RCC 7860 (cell line): ENCODE data around the gene STK39.

Experiments used
- DNase-seq: peaks from one replicate; pipeline ENCODE4 v3.0.0-alpha.2; 2015; ENCODE audit warnings: low spot score
- FAIRE-seq: peaks from 2 replicates; lab custom pipeline; 2012; peaks lifted over from hg19 to GRCh38; lab: Jason Lieb, UNC

STK39 gene

DNA sequence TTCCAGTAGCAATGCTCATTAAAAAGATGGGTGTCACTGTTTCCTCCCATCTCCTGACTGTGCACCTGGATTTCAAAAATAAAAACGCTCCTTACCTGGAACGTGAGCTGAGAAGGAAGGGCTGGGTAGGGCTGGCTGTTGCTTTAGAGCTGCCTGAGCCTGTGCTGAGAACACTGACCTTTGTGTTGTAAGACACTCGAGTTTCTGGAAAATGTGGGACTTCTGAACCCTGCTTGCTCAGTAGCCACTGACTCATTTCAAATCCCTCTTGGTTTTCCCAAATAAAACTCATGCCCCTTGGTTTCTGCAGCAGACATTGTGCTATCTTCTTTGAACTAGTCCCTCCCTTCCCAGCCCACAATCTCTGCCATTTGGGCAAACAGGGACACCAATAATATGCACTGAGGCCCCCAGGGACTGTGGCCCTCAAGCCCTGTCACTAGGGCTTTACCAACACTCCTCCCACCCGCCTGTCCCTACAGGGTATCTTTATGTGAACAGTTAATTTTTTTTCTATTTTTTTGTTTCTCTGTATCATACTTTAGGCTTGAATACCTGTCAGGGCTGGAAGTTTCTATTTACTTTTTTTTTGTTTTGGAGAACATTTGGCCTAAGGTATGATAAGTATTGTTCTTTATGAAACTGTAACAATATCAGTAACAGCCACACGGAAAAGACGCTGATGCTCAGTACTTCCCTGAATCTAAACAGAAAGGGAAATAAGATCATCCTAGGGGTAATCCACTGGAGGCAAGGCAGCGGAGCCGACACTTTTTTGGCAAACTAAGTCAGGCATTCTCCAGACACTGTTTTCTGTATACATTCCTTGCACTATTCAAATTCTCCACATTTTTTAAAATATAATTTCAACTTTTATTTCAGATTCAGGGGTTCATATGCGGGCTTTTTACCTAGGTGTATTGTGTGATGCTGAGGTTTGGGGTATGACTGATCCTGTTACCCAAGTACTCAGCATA is 280.2 kb downstream of the STK39 start:
- no peak for FAIRE-seq
- no peak for DNase-seq

- FAIRE-seq, result no peak
- DNase-seq, result no peak
Measured at GRCh38 chr2:167965907-167966761, 281.3 kb downstream of the STK39 start.

DNA sequence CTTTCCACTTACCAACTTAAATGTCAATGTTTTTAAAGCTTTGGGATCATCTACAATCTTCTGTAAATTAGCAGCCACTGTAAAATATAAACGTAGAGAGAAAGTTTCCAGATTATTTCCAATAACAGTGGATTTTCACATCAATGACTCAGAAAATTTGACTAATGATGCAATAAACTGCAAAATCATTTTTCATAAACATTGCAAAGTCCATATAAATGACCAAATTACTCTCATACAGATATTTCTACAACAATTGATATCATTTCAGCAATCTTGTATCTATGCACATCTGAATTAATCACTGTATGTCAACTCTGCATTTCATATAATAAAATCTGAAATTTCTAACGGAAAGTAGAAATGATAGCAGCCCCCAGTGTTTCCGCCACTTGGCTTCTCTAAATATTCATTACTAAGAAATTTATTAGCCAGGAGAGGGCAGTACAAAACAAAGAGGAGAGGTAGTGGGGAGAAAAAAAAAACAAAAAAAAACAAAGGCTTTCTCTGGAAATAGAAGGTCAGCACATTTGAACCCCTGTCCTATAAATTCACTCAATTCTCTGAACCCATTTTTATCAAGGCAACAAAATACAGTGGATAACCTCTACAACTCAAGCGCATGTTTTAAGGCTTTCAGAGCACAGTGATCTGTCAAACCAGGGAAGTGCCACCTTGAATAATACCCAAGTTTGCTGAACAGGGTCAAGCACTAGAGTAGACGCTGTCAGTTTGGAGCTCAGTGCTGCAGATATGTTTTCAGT is 282.6 kb downstream of the STK39 start:
- FAIRE-seq, result no peak
- no peak for DNase-seq

DNA sequence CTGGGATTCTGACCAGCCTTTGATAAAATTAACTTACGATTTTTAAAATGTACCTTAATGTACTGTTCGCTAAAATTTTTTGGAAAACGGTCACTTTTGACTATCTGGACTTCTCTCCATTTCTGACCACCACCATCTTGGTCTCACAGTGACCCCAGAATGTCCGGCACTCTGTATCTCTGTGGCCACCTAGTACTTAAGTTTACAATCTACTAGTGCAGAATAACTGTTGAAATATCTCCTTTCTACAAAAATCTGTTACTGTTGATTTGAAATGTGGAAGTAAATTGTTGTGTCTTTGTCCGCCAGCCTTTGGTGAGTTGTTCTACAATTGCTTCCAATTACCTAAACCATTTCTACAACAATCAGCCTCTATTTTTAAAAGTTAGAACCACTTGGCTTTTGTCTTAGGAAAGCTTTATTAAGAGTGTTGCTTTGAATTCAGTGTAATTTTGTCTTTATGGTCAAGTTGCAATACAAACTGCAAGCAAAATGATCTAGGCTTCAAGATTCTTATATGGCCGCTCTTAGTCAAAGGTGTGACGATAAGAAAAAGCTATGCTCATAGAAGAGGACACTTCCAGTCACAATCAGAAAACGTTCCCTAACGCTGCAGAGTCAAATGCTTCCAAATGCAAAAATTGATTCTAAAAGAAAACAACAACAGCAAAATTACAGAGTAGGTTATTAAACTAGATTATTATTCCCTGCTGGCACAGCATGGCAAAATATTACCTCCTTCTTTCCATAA is 283.3 kb downstream of the STK39 start:
- no peak for FAIRE-seq
- no peak for DNase-seq

DNA sequence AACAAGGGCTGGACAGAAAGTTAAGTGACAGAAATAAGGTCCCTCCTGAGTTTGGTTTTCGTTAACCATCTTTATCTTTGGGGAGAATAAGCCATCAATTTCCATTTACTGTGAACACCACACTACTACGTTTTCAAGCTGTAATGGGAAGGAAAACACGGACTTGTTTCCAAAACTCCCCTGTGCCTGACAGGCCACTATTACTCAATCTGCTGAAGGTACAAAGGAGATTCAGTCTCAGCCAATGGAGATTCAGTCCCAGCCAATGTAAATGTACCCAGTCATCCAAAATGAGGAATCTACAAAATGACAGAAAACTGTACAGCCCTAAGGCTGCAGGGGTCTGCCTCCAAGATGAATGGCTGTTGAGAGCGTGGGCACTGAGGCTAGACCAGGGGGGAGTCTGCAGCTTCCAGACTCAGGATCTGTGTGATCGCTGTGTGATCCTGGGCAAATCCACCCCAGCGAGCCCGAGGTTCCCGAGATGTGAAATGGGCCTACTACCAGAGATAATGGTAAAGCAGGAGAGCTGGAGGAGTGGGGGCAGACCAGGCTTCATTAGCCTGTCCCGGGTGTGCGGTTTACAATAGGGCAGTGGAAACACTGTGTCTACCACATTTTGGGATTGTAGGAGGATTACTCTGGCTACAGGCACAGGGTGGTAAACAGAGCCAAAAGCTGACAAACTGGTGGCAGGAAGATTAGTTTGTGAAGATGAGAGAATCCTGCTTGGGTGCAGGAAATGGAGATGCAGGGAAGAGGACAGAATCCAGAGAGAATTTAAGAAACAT is 284.8 kb downstream of the STK39 start:
- FAIRE-seq (no peak), DNase-seq (no peak)

- FAIRE-seq (no peak), DNase-seq (no peak)
Measured at GRCh38 chr2:167961536-167962048, 285.8 kb downstream of the STK39 start.

DNA sequence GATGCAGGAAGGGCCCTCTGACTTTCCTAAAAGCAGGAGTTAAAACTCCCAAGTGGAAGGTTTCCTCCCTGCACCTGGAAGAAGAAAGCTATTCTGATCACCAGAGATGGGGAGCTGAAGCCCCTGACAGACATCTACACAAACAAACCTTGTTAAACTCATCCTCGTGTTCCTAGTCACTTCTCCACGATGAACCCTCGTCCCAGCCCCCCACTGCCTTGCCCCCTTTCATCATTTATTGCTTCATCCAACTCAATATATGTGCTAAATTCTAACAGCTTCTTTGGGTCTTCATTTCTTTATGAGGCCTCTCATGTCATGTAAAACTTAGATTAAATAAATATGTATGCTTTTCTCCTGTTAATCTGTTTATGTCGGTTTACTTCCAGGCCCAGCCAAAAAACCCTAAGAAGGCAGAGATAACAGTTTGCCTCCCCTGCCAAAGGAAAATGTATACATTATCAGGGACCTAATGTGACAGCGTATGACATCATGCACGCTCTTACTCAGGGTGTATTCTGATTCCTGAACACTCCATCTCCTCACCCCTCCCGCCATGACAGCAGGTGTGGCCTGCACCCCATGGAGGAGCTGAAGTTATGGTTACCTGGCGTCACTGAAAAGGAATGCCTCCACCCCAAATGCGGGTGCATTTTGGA is 287.2 kb downstream of the STK39 start:
- FAIRE-seq (no peak), DNase-seq (no peak)

GRCh38 chr2:167957662-167958061 is 289.7 kb downstream of the STK39 start:
- no peak for DNase-seq

DNA sequence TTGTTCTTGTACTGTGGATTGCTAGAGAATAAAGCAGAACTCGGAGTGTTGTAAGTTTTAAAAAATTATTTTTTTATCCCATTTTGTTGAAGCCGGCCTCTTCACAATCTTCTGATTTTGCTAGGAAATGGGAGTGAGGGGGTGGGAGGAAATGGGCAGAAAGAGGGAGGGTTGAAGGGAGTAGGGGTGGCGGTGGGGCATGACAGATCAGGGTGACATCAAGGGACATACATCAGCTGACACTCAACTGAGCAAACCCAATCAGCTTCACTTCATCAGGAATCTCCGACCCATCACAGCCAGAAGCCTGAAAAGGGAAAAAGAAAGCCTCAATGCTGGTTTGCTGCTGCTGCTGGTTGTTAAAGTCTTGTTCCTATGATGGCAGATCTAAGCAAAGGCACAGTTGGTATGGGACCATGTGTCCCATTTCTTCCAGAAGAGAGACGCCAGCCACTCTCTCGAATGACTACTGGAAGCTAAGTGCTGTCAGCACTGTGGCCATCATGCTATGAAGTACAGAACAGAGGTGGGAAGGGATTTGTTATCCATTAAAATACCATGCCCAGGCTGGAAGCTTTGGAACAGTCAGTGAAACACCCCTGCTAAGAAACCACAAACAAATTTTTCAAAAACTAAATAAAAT is 292.0 kb downstream of the STK39 start:
- FAIRE-seq (no peak), DNase-seq (no peak)

More at GRCh38 chr2:167957662-167958061, 289.7 kb downstream of the STK39 start:
- FAIRE-seq, result no peak

DNA sequence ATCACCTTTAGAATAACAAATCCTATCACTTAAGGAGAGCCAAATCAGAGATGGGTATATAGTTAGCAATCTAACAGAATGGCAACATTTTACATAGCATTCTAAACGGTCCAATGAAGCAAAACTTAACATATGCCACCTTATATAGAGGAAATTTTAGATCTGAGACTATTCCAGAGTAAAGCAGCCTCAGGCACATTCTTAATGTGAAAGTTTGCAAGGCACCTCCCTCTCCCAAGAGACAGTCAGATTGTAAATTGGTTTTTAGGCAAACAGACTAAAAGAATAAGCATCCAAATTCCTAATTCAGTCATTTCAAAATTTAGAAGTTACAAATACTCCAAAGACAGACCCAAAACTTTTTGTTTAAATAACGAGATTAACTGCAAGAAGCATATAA is 292.9 kb downstream of the STK39 start:
- DNase-seq (no peak), FAIRE-seq (no peak)

DNA sequence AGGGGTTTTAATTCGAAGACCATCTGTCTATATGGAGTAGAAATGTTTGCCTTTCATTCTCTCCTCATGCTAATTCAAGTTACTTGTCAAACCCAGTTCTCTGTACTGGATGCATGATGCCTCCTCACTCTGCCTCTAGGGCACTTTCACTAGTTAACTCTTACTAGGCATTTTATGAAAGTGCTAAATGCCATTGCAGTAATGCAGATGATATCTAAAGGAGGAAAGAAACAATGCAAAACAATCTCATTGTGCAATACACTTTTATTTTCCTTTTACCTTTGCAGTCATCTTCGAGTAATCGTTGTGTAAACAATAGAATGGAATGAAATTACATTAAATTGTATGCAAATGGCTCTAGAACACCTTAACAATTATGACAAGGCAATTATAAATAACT is 293.6 kb downstream of the STK39 start:
- no peak for FAIRE-seq
- DNase-seq, result no peak

GRCh38 chr2:167950571-167950970 is 296.8 kb downstream of the STK39 start:
- FAIRE-seq (no peak), DNase-seq (no peak)

DNA sequence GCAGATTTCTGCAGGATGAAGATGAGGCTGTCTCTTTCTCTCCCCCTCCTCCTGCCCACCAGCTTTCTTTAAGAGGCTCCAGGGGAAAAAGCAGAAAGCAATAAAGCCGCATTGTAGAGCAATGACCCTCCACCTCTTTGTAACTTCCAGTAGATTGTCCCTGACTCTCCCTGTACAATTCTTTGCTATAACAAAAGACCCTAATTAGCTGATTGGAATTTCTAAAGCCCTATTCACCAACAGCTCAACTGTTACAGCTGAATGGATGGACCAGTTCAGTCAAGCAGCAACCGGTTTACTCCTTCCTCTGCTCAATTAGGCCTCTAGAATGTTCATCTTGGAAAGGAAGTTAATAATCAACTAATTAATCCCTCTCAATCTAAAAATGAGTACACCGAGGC is 301.0 kb downstream of the STK39 start:
- DNase-seq (no peak), FAIRE-seq (peak; percentile 37)

GRCh38 chr2:167945660-167946368 is 301.6 kb downstream of the STK39 start:
- FAIRE-seq (no peak), DNase-seq (no peak)

DNA sequence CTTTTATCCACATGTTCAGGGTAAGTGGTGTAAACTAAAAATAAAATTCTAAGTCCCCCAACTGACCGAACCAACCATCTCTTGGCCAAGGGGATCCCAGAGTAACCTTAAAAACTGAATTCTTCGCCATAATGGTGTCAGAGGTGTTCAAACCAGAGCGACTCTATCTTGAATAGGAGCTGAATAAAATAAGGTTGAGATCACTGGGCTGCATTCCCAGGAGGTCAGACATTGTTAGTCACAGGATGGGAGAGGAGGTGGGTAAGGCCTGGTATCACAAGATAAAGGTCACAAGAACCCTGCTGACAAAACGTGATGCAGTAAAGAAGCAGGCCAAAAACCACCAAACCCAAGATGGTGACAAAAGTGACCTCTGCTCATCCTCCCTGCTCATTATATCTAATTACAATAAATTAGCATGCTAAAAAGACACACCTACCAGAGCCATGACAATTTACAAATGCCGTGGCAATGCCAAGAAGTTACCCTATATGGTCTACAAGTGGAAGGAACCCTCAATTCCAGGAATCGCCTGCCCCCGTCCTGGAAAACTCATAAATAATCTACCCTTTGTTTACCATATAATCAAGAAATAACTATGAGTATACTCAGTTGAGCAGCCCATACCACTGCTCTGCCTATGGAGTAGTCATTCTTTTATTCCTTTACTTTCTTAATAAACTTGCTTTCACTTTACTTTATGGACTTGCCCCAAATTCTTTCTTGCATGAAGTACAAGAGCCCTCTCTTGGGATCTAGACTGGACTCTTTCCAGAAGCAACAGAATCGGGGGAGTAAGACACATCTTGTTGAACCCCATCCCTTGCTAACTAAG is 302.4 kb downstream of the STK39 start:
- DNase-seq (peak; percentile 33), FAIRE-seq (no peak)

DNA sequence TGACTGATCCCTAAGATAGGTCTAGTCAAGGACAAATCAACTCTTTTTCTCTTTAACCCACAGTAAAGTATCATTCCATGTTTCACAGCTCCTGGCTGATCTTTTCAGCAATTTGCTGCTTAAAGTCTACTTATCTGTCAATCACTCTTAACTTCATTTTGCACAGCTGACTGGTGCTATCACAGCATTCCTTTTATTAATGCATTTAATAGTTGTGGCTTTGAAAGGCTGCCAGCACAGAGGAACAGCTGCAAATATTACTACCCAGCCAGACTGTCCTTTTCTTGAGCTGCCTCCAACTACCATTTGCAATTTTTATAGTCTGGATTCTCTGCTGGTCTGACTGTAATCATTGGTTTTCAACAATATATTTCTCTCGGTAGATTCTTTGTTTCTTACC is 303.5 kb downstream of the STK39 start:
- FAIRE-seq (no peak), DNase-seq (no peak)

GRCh38 chr2:167943368-167943767 is 304.0 kb downstream of the STK39 start:
- no peak for DNase-seq
- FAIRE-seq, result no peak
